AG10803 (cell line): ENCODE measurements around the gene PAIP1.

Experiments
- DNase-seq: peaks from one replicate; pipeline ENCODE4 v3.0.0; 2010; ENCODE audit warnings: low read depth
- H3K4me3 ChIP-seq: 2 replicates; pipeline ENCODE4 v1.5.1; 2011; ENCODE audit warnings: mild to moderate bottlenecking, low read length, control low read depth
- CTCF ChIP-seq: conservative IDR thresholded peaks from 2 replicates; pipeline ENCODE4 v1.5.1; 2011; ENCODE audit warnings: mild to moderate bottlenecking, low read length, control low read depth, inconsistent platforms

Gene PAIP1

GRCh38 chr5:43592363-43592762 is 35.5 kb upstream of the PAIP1 start:
- no peak for TF ChIP-seq CTCF
- DNase-seq = no peak
- no peak overlapping the region for H3K4me3 ChIP-seq

- no peak for TF ChIP-seq CTCF
- DNase-seq = no peak
- H3K4me3 ChIP-seq = no peak overlapping the region
Measured at GRCh38 chr5:43590700-43591099, 33.8 kb upstream of the PAIP1 start.

GRCh38 chr5:43589310-43589709 is 32.4 kb upstream of the PAIP1 start:
- no peak for TF ChIP-seq CTCF
- H3K4me3 ChIP-seq = no peak overlapping the region
- DNase-seq = no peak

GRCh38 chr5:43588842-43589241 is 32.0 kb upstream of the PAIP1 start:
- no peak for DNase-seq
- TF ChIP-seq CTCF = no peak
- no peak overlapping the region for H3K4me3 ChIP-seq

- no peak for DNase-seq
- no peak overlapping the region for H3K4me3 ChIP-seq
- no peak for TF ChIP-seq CTCF
Measured at GRCh38 chr5:43584166-43584699, 27.4 kb upstream of the PAIP1 start.

- H3K4me3 ChIP-seq = no peak overlapping the region
- no peak for DNase-seq
- no peak for TF ChIP-seq CTCF
Measured at GRCh38 chr5:43583724-43584123, 26.8 kb upstream of the PAIP1 start.

- no peak for DNase-seq
- H3K4me3 ChIP-seq = no peak overlapping the region
- no peak for TF ChIP-seq CTCF
Measured at GRCh38 chr5:43582082-43583005, 25.5 kb upstream of the PAIP1 start.
